DMS53 treated with DMSO at 0.1 percent for 48 hours (cell line): ENCODE data around the gene ACADVL.
"Not testable (repeated sequence)": the region's sequence is repeated elsewhere in the genome, so short reads cannot be mapped to it uniquely, and the experiment has no call there.

Experiments used
- DNase-seq: peaks from one replicate; lab custom pipeline; 2025; ENCODE audit not compliant: unreplicated experiment; lab: John Stamatoyannopoulos, UW

ACADVL gene

GRCh38 chr17:7219812-7220592 is at the start of gene ACADVL, which contains the start of gene DLG4:
TSS of gene ACADVL (plus strand) at chr17:7219938. CDS start at chr17:7219985, 47 bp downstream.
TSS of gene DLG4 (minus strand) at chr17:7219836.
- peak; percentile 82 for DNase-seq

- DNase-seq, result not testable (repeated sequence)
Observed at GRCh38 chr17:7172522-7173191, 47.1 kb upstream of the ACADVL start.

GRCh38 chr17:7173687-7174602 is 45.8 kb upstream of the ACADVL start:
- DNase-seq, result no peak

DNA sequence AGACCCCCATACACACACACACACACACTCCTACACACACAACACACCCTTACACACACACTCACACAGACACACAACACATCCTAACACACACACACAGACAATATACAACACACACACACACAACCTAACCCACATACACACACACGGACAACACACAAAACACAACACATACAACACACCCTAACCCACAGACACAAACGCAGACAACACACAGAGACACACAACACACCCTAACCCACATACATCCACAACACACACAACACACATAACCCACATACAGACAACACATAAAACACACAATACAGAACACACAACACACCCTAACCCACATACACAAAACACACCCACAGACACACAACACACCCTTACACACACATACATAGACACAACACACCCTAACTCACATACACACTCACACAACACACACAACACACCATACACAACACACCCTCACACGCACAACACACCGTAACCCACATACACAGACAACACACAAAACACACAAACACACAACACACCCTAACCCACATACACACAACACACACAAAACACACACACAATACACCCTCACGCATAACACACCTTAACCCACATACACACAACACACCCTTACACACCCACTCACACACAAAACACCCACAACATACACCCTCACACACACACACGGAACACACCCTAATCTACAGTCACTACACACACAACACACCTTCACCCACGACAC is 45.0 kb upstream of the ACADVL start:
- DNase-seq, result no peak

GRCh38 chr17:7175330-7175733 is 44.4 kb upstream of the ACADVL start:
- DNase-seq, result no peak

DNA sequence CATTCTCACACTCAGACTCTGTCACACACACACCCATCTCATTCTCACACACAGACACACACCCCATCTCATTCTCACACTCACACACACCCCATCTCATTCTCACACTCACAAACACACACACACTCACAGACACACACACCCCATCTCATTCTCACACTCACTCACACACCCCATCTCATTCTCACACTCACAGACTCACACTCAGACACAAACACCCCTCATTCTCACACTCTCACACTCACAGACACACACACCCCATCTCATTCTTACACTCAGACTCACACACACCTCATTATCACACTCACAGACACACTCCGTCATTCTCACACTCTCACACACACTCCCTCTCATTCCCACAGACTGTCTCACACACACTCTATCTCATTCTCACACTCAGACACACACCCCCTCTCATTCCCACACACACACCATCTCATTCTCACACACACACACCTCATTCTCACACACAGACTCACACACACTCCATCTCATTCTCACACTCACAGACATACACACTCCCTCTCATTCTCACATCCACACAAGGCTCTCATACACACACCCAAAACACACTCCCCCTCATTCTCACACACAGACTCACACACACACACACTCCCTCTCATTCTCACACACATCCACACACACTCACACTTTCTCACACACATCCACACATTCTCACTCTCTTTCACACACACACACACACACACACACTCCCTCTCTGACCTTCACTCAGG is 43.5 kb upstream of the ACADVL start:
- no peak for DNase-seq

DNA sequence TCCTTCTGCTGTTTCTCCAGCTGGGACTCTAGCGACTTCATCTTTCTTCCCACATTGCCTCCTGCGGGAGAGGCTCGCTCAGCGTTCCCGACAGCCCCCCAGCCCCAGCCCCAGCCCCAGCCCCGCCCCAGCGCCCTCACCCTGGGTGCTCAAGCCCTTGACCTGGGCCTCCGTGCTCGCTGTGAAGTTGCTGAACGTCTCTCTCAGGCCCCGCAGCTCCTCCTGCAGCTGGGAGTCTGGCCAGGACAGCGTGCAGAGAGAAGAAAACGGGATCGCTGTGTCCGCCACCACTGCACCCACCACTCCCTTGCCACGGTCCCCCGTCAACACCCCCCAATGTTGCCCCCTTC is 42.9 kb upstream of the ACADVL start:
- no peak for DNase-seq

DNA sequence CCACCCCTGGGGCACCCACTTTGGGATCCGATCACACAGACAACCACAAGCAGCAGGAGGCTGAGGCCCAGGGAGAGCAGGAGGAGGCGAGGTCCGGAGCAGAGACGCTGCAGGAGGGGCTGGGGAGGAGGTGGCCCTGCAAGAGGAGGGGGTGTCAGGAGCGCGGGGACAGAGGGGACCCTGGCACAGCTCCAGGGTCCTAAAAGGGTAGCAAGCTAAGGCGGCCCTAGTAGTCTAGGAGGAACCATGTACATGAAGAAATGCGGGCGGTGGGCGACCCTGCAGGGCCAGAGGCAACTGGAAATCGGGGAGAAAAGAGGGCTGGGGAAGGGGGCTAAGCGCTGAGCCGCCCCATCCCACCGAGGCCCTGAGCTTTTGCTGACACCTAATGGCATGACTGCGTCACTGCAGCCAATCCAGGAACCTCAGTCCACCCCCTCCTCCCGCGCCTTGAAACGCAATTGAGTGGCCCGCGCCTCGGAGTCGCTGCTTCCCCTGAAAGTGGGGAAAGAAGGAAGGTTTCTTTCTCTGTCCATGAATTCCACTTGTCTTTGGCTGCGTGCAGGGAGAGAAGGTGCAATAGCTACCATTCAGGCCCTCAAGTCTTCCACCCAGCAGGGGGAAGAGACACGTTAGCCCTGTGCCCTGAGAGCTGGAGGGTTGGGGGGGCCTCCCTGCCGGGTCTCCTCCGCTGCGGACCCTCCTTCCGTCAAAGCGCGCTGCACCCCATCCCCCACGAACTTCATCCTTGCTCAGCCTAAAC is 42.4 kb upstream of the ACADVL start:
- DNase-seq, result peak; percentile 66

- DNase-seq, result peak; percentile 77
Observed at GRCh38 chr17:7177954-7178477, 41.7 kb upstream of the ACADVL start.

DNA sequence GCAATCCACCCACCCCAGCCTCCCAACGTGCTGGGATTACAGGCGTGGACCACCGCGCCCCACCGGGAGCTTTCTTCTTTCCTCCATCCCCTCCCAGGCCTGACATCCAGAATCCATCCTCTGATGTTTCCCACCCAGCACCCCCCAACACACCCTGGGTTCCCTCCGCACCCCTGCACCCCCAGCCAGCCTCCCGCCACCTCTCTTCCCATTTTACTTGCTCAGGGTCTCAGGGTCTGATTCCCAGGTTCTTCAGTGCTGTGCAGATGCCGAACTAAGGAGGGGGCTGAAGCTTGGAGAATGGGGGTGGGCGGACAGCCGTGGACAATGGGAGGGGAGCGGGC is 40.8 kb upstream of the ACADVL start:
- DNase-seq, result no peak

DNA sequence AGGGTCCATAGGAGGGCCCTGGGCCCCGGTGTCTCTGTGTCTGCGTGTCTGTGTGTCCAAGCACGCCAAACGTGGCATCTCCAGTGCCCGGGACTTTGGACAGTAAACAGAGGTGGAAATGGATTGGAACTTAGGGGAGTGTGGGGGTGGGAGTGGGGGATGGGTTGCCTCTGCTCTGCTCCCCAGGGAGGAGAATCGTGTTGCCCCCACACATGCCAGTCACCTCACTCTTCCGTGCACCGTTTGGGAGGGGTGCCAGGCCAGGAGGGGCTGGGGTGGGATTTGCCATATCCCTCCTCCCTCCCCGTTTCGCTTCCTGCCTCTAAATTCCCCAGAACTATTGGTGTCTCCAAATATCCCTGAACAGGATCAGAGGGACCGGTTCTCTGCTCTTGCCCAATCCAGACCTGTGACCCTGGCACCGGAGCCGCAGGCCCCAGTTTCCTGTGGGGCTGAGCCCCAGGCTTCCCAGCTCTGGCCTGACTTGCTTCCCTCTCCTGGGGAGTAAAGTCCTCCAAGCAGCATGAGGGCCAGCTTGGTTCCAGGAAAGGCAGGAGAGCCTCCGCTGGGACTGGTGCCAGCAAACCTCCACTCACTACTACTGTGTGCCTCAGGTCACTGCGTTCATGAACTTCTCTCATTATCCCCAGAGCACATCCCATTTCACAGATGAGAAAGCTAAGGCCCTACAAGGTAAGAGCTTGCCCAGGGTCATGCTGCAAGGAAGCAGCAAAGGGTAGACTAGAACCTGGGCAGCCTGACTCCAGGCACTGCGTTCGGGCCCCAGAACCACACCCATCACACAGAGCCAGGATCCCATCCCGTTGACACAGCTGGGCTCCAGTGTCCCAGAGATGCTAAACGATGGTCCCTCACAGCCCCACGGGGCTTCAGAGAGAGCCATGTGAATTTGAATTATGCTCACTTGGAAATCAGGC is 40.2 kb upstream of the ACADVL start, which contains the start of gene ASGR1:
TSS of gene ASGR1 (minus strand) at position 54 of the 938 bp plus-strand sequence. CDS start 807 bp downstream, outside the sequence.
- DNase-seq, result no peak

GRCh38 chr17:7182101-7182500 is 37.6 kb upstream of the ACADVL start:
- not testable (repeated sequence) for DNase-seq

GRCh38 chr17:7183433-7184090 is 36.2 kb upstream of the ACADVL start:
- DNase-seq, result peak; percentile 61

DNA sequence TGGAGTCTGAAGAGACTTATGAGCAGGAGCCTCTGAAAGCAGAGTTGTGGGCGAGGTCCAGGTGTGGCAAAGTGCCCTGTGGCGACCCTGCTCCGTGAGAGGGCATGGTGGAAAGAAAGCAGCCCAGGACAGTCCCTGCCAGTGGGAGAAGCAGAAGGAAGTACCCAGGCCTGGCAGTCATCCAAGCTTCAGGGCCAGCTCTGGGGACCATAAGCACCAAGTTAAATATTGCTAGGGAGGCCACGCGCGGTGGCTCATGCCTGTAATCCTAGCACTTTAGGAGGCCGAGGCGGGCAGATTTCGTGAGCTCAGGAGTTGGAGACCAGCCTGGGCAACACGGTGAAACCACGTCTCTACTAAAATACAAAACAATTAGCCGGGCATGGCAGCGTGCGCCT is 35.6 kb upstream of the ACADVL start:
- DNase-seq, result peak; percentile 86

- DNase-seq, result no peak
Observed at GRCh38 chr17:7184647-7185046, 35.1 kb upstream of the ACADVL start.

DNA sequence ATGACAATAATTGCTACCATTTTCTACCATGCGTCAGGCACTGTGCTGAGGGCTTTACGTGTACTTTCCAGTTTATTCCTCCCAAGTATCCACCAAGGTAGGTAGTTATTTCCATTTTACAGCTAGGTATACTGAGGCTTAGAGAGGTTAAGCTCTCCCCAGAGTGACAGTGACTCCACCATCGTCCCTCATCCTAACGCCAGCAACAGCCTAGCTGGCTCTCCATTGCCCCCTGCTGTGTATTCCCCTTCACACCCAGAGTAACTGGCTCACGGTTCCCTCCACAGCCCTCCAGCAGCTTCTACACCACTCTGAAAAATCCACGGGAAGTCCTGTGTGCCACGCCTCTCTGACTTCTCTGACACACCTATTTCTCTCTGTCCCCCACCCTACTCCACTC is 33.5 kb upstream of the ACADVL start:
- no peak for DNase-seq

- no peak for DNase-seq
Observed at GRCh38 chr17:7190276-7190917, 29.3 kb upstream of the ACADVL start.
